A673 (cell line): ENCODE results near the gene PIF1.

ENCODE experiments used
- CTCF ChIP-seq: fragments of 300-800, 200-600 bp; sonication (generic); conservative IDR thresholded peaks from 2 replicates; pipeline ENCODE4 v1.5.1; 2017; ENCODE audit warnings: low read depth, mild to moderate bottlenecking, antibody characterized with exemption, low read length, moderate library complexity, mixed read lengths
- EZH2 ChIP-seq: fragments of 200-600 bp; sonication (generic); IDR thresholded peaks from 2 replicates; pipeline ENCODE4 v1.6.1; 2017; ENCODE audit warnings: borderline replicate concordance, low read depth, mild to moderate bottlenecking, mixed read lengths, antibody characterized with exemption, low read length; ENCODE audit not compliant: poor library complexity, severe bottlenecking

- TF ChIP-seq CTCF, result no peak
- no peak for TF ChIP-seq EZH2
Observed at GRCh38 chr15:64825431-64826294, at the start of gene PIF1.
